GM12801 (cell line): Measurements from ENCODE around the gene GSK3B.

ENCODE experiments used
- CTCF ChIP-seq: IDR thresholded peaks from one replicate; pipeline ENCODE4 v1.5.1; 2011; ENCODE audit warnings: control low read depth; ENCODE audit not compliant: insufficient read length; ENCODE audit errors: extremely low read depth

GSK3B gene

GRCh38 chr3:120066634-120067033 lies 27.6 kb downstream of the GSK3B start:
- no peak for TF ChIP-seq CTCF

- no peak for TF ChIP-seq CTCF
Observed at GRCh38 chr3:120064641-120065040, 29.6 kb downstream of the GSK3B start.

- no peak for TF ChIP-seq CTCF
Observed at GRCh38 chr3:120062474-120062873, 31.8 kb downstream of the GSK3B start.

GRCh38 chr3:120059081-120059864 lies 35.0 kb downstream of the GSK3B start:
- TF ChIP-seq CTCF = no peak

- TF ChIP-seq CTCF = no peak
Observed at GRCh38 chr3:120057626-120058025, 36.6 kb downstream of the GSK3B start.

GRCh38 chr3:120057029-120057428 lies 37.2 kb downstream of the GSK3B start:
- no peak for TF ChIP-seq CTCF

- TF ChIP-seq CTCF = no peak
Observed at GRCh38 chr3:120052677-120053076, 41.6 kb downstream of the GSK3B start.
